PC-9 (cell line): ENCODE measurements around the gene PCDHB12. TPM values are rescaled to one million over a fixed set of nuclear protein-coding genes. Genes with fewer than 3 reads are reported as not detected.
A peak's percentile ranks its signal among the peaks of the same experiment; 100 is the strongest.
"Not testable (repeated sequence)": the region's sequence is repeated elsewhere in the genome, so short reads cannot be mapped to it uniquely, and the experiment has no call there.

Experiments used
- BruUV-seq: library from RNA; stranded (reverse); fragments of 400-500 nt; replicated peaks from 2 replicates; lab custom pipeline; 2021; lab: Mats Ljungman, UMichigan
- CTCF ChIA-PET: fragments of 300-600 bp; sonication (Branson Sonifier 250); formaldehyde crosslinking; loops from one replicate; lab custom pipeline; 2022; ENCODE audit warnings: antibody characterized with exemption; lab: Charles Lee
- POLR2A ChIA-PET: fragments of 300-600 bp; sonication (Branson Sonifier 250); formaldehyde crosslinking; loops from one replicate; lab custom pipeline; 2022; ENCODE audit warnings: antibody characterized with exemption; ENCODE audit not compliant: unreplicated experiment; lab: Charles Lee
- DNase-seq, 2 experiments: peaks; one replicate each; pipeline versions ENCODE4 v3.0.0 to v3.0.0-alpha.2; 2015 to 2022; ENCODE audit warnings: mixed read lengths in 1 of 2
- H2AFZ ChIP-seq: fragments of 200-600 bp; sonication (generic); 2 replicates; pipeline ENCODE4 v1.8.1; 2017; ENCODE audit warnings: antibody characterized with exemption
- H3F3A ChIP-seq: fragments of 200-600 bp; sonication (generic); 2 replicates; pipeline ENCODE4 v1.8.1; 2017; ENCODE audit warnings: antibody characterized with exemption, mild to moderate bottlenecking, low read depth; ENCODE audit not compliant: insufficient read depth
- H3K27ac ChIP-seq: fragments of 200-600 bp; sonication (generic); 2 replicates; pipeline ENCODE4 v1.6.1; 2016; ENCODE audit warnings: mixed run types
- H3K27me3 ChIP-seq: fragments of 200-600 bp; sonication (generic); 2 replicates; pipeline ENCODE4 v1.6.1; 2016; ENCODE audit warnings: low read depth, mixed run types; ENCODE audit not compliant: insufficient read depth
- H3K36me3 ChIP-seq: fragments of 200-600 bp; sonication (generic); 2 replicates; pipeline ENCODE4 v1.6.1; 2016; ENCODE audit warnings: low read depth, mixed run types
- H3K4me1 ChIP-seq: fragments of 200-600 bp; sonication (generic); replicated peaks from 2 replicates; pipeline ENCODE4 v1.6.1; 2016; ENCODE audit warnings: mixed run types; ENCODE audit not compliant: insufficient read depth
- H3K4me2 ChIP-seq: fragments of 200-600 bp; sonication (generic); 2 replicates; pipeline ENCODE4 v1.6.1; 2017; ENCODE audit warnings: mixed run types
- H3K4me3 ChIP-seq: fragments of 200-600 bp; sonication (generic); 2 replicates; pipeline ENCODE4 v1.6.1; 2016; ENCODE audit warnings: mixed run types
- H3K79me2 ChIP-seq: fragments of 200-600 bp; sonication (generic); 2 replicates; pipeline ENCODE4 v1.6.1; 2017; ENCODE audit warnings: low read depth, mixed run types
- H3K9me2 ChIP-seq: fragments of 200-600 bp; sonication (generic); 2 replicates; pipeline ENCODE4 v1.8.1; 2017; ENCODE audit warnings: mild to moderate bottlenecking; ENCODE audit not compliant: insufficient read depth
- H3K9me3 ChIP-seq: fragments of 200-600 bp; sonication (generic); 2 replicates; pipeline ENCODE4 v1.8.1; 2016; ENCODE audit warnings: low read depth; ENCODE audit not compliant: insufficient read depth
- H4K20me1 ChIP-seq: fragments of 200-600 bp; sonication (generic); 2 replicates; pipeline ENCODE4 v1.8.1; 2017; ENCODE audit not compliant: insufficient read depth
- CTCF ChIP-seq: fragments of 200-600 bp; sonication (generic); conservative IDR thresholded peaks from 2 replicates; pipeline ENCODE4 v1.6.1; 2017; ENCODE audit warnings: mixed run types, antibody characterized with exemption, mild to moderate bottlenecking, moderate library complexity
- EZH2 ChIP-seq: fragments of 200-600 bp; sonication (generic); IDR thresholded peaks from 2 replicates; pipeline ENCODE4 v1.8.0; 2017; ENCODE audit warnings: antibody characterized with exemption, low read depth
- intact Hi-C: fragments of 100-400 bp; cut with micrococcal nuclease; formaldehyde crosslinking; loops from one replicate; pipeline ENCODE4 v1.10.0; 2022; ENCODE audit not compliant: unreplicated experiment
- total RNA-seq: library from RNA; stranded (reverse); gene quantifications from 2 replicates; pipeline ENCODE4 v1.2.3, GENCODE V29; 2021

The PCDHB12 gene
- total RNA-seq, 1 experiment from 2014 or later = not detected

DNA sequence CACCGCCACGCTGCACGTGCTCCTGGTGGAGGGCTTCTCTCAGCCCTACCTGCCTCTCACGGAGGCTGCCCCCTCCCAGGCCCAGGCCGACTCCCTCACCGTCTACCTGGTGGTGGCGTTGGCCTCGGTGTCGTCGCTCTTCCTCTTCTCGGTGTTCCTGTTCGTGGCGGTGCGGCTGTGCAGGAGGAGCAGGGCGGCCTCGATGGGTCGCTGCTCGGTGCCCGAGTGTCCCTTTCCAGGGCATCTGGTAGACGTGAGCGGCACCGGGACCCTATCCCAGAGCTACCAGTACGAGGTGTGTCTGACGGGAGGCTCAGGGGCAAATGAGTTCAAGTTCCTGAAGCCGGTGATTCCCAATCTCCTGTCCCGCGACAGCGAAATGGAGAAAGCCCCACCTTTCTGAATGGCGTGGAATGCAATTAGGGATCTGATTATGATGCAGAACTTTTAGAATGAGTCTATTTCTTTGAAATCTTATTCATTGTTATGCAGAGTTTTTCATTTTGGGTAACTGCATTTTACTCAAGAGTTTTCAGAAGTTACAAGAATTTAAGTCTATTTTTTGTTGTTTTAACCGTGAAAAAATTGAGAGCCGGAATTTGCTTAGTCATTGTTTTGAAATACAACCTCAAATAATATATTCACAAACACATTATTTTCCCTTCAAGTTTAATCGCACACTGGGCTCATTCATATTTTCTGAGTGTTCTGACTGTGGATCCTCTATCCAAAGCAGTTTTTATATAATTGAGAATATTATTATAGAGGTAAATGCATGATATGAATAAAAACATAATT, 28.2 kb downstream of the PCDHB12 start:
- Histone ChIP-seq H3K27ac (no peak overlapping the region), H3K9me2 (no peaks in the 10 kb centered on the region), H3F3A (no peaks in the 10 kb centered on the region), H3K4me2 (no peak overlapping the region), H2AFZ (no peak overlapping the region), H3K4me1 (no peaks in the 10 kb centered on the region), H3K79me2 (no peaks in the 10 kb centered on the region), H3K4me3 (no peak overlapping the region), H3K36me3 (no peaks in the 10 kb centered on the region), H4K20me1 (no peaks in the 10 kb centered on the region), H3K9me3 (no peaks in the 10 kb centered on the region), H3K27me3 (peaks cover 3% of the 10 kb centered on the region; the same call in 1 of the 2 replicates)
- ChIA-PET POLR2A (no interaction called here), CTCF (no interaction called here)
- no peak for DNase-seq
- TF ChIP-seq CTCF = no peak
- intact Hi-C loops = no loop called here
- BruUV-seq = no TSS peak

GRCh38 chr5:141241496-141241895, 33.0 kb downstream of the PCDHB12 start:
- no TSS peak for BruUV-seq
- H4K20me1 ChIP-seq = no peaks in the 10 kb centered on the region
- intact Hi-C loops = no loop called here
- DNase-seq = no peak
- no peak overlapping the region for H2AFZ ChIP-seq
- TF ChIP-seq EZH2 = no peak
- TF ChIP-seq CTCF = no peak
- no peaks in the 10 kb centered on the region for H3K9me2 ChIP-seq
- H3K4me3 ChIP-seq = no peak overlapping the region
- H3K27ac ChIP-seq = no peak overlapping the region
- H3K9me3 ChIP-seq = peaks cover 6% of the 10 kb centered on the region; the same call in 1 of the 2 replicates
- H3K4me1 ChIP-seq = no peaks in the 10 kb centered on the region
- no peaks in the 10 kb centered on the region for H3K79me2 ChIP-seq
- no peak overlapping the region for H3K4me2 ChIP-seq
- ChIA-PET POLR2A (no interaction called here), CTCF (interaction anchor here (0.5 kb wide), 1 partner anchor 317 kb away, joined by 6 read pairs; no protein-coding TSS in a partner anchor)
- no peaks in the 10 kb centered on the region for H3F3A ChIP-seq
- H3K27me3 ChIP-seq = 0 out of 2 replicates have a peak, but pooled peaks cover 3% of the 10 kb centered on the region
- H3K36me3 ChIP-seq = no peaks in the 10 kb centered on the region

DNA sequence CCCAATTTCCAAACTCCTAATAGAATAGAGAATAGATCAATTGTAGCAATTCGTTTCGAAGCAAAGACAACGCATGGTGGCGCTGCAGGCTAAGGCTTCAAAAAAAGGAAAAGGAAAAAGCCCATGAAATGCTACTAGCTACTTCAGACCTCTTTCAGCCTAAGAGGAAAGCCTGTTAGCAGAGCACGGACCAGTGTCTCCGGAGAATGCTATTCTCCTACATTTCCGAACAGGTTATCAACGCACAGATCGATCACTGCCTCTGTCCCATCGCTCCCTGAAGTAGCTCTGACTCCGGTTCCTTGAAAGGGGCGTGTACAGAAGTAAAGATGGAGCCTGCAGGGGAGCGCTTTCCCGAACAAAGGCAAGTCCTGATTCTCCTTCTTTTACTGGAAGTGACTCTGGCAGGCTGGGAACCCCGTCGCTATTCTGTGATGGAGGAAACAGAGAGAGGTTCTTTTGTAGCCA, 36.8 kb downstream of the PCDHB12 start, which contains the start of gene PCDHB15:
TSS of gene PCDHB15 (plus strand) at position 146 of the 468 bp plus-strand sequence. CDS start at position 330, 184 bp downstream.
- H2AFZ ChIP-seq = peak within 1 kb of the TSS; percentile 57
- H4K20me1 ChIP-seq = no peaks in the 10 kb centered on the region
- no peaks in the 10 kb centered on the region for H3K4me1 ChIP-seq
- no peaks in the 10 kb centered on the region for H3K36me3 ChIP-seq
- no peaks in the 10 kb centered on the region for H3K9me2 ChIP-seq
- peak in 1 of 2 experiments; percentile 11 for DNase-seq
- 0 out of 2 replicates have a peak, but pooled peaks cover 3% of the 10 kb centered on the region for H3K27me3 ChIP-seq
- CTCF ChIA-PET = interaction anchor here (0.6 to 0.7 kb wide), 3 partner anchors 109 to 344 kb away, joined by 3 to 6 read pairs (median 6); partner anchors contain the start of gene PCDHGC3
- H3K4me2 ChIP-seq = peak within 1 kb of the TSS; percentile 61
- no TSS peak for BruUV-seq
- intact Hi-C loops = no loop called here
- no peaks in the 10 kb centered on the region for H3F3A ChIP-seq
- TF ChIP-seq EZH2 (no peak), CTCF (peak; percentile 45)
- H3K27ac ChIP-seq = no peak within 1 kb of the TSS
- POLR2A ChIA-PET = no interaction called here
- H3K79me2 ChIP-seq = no peaks in the 10 kb centered on the region
- H3K9me3 ChIP-seq = peaks cover 7% of the 10 kb centered on the region; the same call in 1 of the 2 replicates
- H3K4me3 ChIP-seq = peak within 1 kb of the TSS; percentile 45; the same call in 1 of the 2 replicates

- H3K4me1 ChIP-seq, H3K9me2 ChIP-seq, H2AFZ ChIP-seq, H3F3A ChIP-seq, CTCF ChIA-PET, H3K4me2 ChIP-seq, H4K20me1 ChIP-seq, H3K79me2 ChIP-seq, intact Hi-C loops, H3K27ac ChIP-seq, H3K36me3 ChIP-seq, H3K4me3 ChIP-seq, POLR2A ChIA-PET, BruUV-seq, H3K9me3 ChIP-seq, H3K27me3 ChIP-seq, DNase-seq: not testable (repeated sequence)
Measured at GRCh38 chr5:141246971-141247370, 38.5 kb downstream of the PCDHB12 start.

- BruUV-seq, H3K27ac ChIP-seq, intact Hi-C loops, H3K79me2 ChIP-seq, POLR2A ChIA-PET, H3K4me3 ChIP-seq, H3F3A ChIP-seq, H3K9me2 ChIP-seq, CTCF ChIA-PET, H3K36me3 ChIP-seq, H3K4me2 ChIP-seq, DNase-seq, H2AFZ ChIP-seq, H3K9me3 ChIP-seq, H3K4me1 ChIP-seq, H3K27me3 ChIP-seq, H4K20me1 ChIP-seq: not testable (repeated sequence)
Measured at GRCh38 chr5:141247434-141247833, 38.9 kb downstream of the PCDHB12 start.
